Glutamatergic neuron (in vitro differentiated cells): ENCODE data around the gene ATP6V0D1. TPM values are rescaled to one million over a fixed set of nuclear protein-coding genes. Genes with fewer than 3 reads are reported as not detected.
"Not testable (repeated sequence)": the region's sequence is repeated elsewhere in the genome, so short reads cannot be mapped to it uniquely, and the experiment has no call there.

ENCODE experiments used
- DNase-seq: peaks from one replicate; pipeline ENCODE4 v3.0.0; 2022
- H3K27ac Mint-ChIP-seq: one replicate; pipeline ENCODE4 v1.8.0; 2020; ENCODE audit warnings: mild to moderate bottlenecking, mixed read lengths, inconsistent platforms; ENCODE audit not compliant: unreplicated experiment
- H3K27me3 Mint-ChIP-seq: one replicate; pipeline ENCODE4 v1.8.0; 2020; ENCODE audit warnings: mild to moderate bottlenecking, moderate library complexity, mixed read lengths, inconsistent platforms; ENCODE audit not compliant: unreplicated experiment
- H3K36me3 Mint-ChIP-seq: one replicate; pipeline ENCODE4 v1.8.0; 2020; ENCODE audit warnings: mild to moderate bottlenecking, mixed read lengths, inconsistent platforms; ENCODE audit not compliant: unreplicated experiment
- H3K4me1 Mint-ChIP-seq: one replicate; pipeline ENCODE4 v1.8.0; 2020; ENCODE audit warnings: mild to moderate bottlenecking, low read depth, mixed read lengths, inconsistent platforms; ENCODE audit not compliant: unreplicated experiment
- H3K4me3 Mint-ChIP-seq: one replicate; pipeline ENCODE4 v1.8.0; 2020; ENCODE audit warnings: mild to moderate bottlenecking, mixed read lengths, inconsistent platforms; ENCODE audit not compliant: unreplicated experiment
- H3K9me3 Mint-ChIP-seq: one replicate; pipeline ENCODE4 v1.8.0; 2020; ENCODE audit warnings: mild to moderate bottlenecking, moderate library complexity, mixed read lengths, inconsistent platforms; ENCODE audit not compliant: unreplicated experiment
- CTCF ChIP-seq: fragments of 200-600 bp; sonication (generic); IDR thresholded peaks from one replicate; pipeline ENCODE4 v1.5.0; 2021; ENCODE audit not compliant: partially characterized antibody, unreplicated experiment
- total RNA-seq: library from RNA; stranded (reverse); fragmentation: NEBNext Ultra II Directional; extraction: Animal tissue kit (Norgen Biotek cat#: 25700); gene quantifications from one replicate; pipeline ENCODE4 v1.2.1, GENCODE V29; 2021; ENCODE audit not compliant: unreplicated experiment

Gene ATP6V0D1
- total RNA-seq, 1 donor from 2014 or later = 111 TPM

- Mint-ChIP-seq H3K36me3 (no peaks in the 10 kb centered on the region), H3K9me3 (peaks cover 2% of the 10 kb centered on the region), H3K4me1 (peaks cover 2% of the 10 kb centered on the region), H3K27me3 (peaks cover 11% of the 10 kb centered on the region), H3K27ac (no peak overlapping the region), H3K4me3 (no peak overlapping the region)
- no peak for DNase-seq
- TF ChIP-seq CTCF = no peak
Measured at GRCh38 chr16:67499106-67499505, 18.1 kb upstream of the ATP6V0D1 start.

GRCh38 chr16:67490335-67491096 lies 9.6 kb upstream of the ATP6V0D1 start:
- Mint-ChIP-seq H3K4me3 (no peak overlapping the region), H3K9me3 (no peaks in the 10 kb centered on the region), H3K27me3 (peaks cover 4% of the 10 kb centered on the region), H3K36me3 (peaks cover 6% of the 10 kb centered on the region), H3K27ac (no peak overlapping the region), H3K4me1 (peaks cover 5% of the 10 kb centered on the region)
- no peak for TF ChIP-seq CTCF
- no peak for DNase-seq

GRCh38 chr16:67489401-67490083 lies 8.6 kb upstream of the ATP6V0D1 start:
- peaks cover 5% of the 10 kb centered on the region for H3K4me1 Mint-ChIP-seq
- peak overlapping the region; percentile 15 for H3K27ac Mint-ChIP-seq
- peaks cover 4% of the 10 kb centered on the region for H3K27me3 Mint-ChIP-seq
- no peak for TF ChIP-seq CTCF
- no peak overlapping the region for H3K4me3 Mint-ChIP-seq
- no peaks in the 10 kb centered on the region for H3K9me3 Mint-ChIP-seq
- DNase-seq = no peak
- peaks cover 6% of the 10 kb centered on the region for H3K36me3 Mint-ChIP-seq

- H3K27ac Mint-ChIP-seq, H3K9me3 Mint-ChIP-seq, H3K27me3 Mint-ChIP-seq: not testable (repeated sequence)
Measured at GRCh38 chr16:67487561-67487960, 6.6 kb upstream of the ATP6V0D1 start.

GRCh38 chr16:67486805-67487204 lies 5.8 kb upstream of the ATP6V0D1 start:
- H3K9me3 Mint-ChIP-seq = no peaks in the 10 kb centered on the region
- peaks cover 7% of the 10 kb centered on the region for H3K4me1 Mint-ChIP-seq
- no peak for DNase-seq
- H3K27ac Mint-ChIP-seq = no peak overlapping the region
- TF ChIP-seq CTCF = no peak
- H3K27me3 Mint-ChIP-seq = peaks cover 4% of the 10 kb centered on the region
- no peak overlapping the region for H3K4me3 Mint-ChIP-seq
- H3K36me3 Mint-ChIP-seq = peaks cover 6% of the 10 kb centered on the region

More at GRCh38 chr16:67487561-67487960, 6.6 kb upstream of the ATP6V0D1 start:
- not testable (repeated sequence) for DNase-seq, H3K4me1 Mint-ChIP-seq, H3K36me3 Mint-ChIP-seq, H3K4me3 Mint-ChIP-seq
